Mucosa of gallbladder (tissue), 1 donor: ENCODE results near the gene DAB2IP. TPM values are rescaled to one million over a fixed set of nuclear protein-coding genes. Genes with fewer than 3 reads are reported as not detected.

Source experiments
- DNase-seq: peaks from one replicate; pipeline ENCODE4 v3.0.0-alpha.2; 2020; ENCODE audit warnings: low spot score
- total RNA-seq: library from RNA; stranded (reverse); gene quantifications from one replicate; pipeline ENCODE4 v1.2.1, GENCODE V29; 2021
- donor health status: DM: no; HTN: no; CAD: no.

Gene DAB2IP
- total RNA-seq, 1 donor from 2014 or later: 114 TPM

- no peak for DNase-seq
Observed at GRCh38 chr9:121774715-121775613, 123.5 kb downstream of the DAB2IP start.

DNA sequence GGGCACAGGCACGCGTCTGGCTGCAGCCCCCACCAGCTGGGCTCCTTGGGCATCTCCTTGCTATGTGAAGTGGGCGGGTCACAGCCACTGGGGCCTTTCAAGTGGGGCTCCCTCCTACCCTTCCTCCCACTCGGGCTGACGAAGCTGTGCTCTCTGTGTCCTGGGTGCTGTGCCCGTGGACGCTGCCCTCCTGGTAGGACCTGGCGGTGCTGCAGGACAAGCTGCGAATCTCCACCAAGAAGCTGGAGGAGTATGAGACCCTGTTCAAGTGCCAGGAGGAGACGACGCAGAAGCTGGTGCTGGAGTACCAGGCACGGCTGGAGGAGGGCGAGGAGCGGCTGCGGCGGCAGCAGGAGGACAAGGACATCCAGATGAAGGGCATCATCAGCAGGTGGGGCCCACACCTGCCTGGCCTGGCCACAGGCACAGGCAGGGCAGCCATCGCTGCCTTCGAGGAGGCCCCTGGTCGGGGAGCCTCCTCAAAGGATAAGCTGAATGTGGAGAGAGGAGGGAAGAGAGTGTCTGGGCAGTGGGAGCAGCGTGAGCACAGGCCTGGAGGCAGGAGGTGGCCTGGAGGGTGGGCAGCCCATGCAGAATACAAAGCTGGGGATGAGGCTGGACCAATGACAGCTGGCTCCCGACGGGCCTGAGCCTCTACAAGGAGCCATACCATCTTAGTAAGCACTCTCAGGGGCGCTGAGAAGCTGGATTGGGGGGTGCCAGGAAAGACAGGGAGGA is 124.7 kb downstream of the DAB2IP start:
- DNase-seq: no peak

DNA sequence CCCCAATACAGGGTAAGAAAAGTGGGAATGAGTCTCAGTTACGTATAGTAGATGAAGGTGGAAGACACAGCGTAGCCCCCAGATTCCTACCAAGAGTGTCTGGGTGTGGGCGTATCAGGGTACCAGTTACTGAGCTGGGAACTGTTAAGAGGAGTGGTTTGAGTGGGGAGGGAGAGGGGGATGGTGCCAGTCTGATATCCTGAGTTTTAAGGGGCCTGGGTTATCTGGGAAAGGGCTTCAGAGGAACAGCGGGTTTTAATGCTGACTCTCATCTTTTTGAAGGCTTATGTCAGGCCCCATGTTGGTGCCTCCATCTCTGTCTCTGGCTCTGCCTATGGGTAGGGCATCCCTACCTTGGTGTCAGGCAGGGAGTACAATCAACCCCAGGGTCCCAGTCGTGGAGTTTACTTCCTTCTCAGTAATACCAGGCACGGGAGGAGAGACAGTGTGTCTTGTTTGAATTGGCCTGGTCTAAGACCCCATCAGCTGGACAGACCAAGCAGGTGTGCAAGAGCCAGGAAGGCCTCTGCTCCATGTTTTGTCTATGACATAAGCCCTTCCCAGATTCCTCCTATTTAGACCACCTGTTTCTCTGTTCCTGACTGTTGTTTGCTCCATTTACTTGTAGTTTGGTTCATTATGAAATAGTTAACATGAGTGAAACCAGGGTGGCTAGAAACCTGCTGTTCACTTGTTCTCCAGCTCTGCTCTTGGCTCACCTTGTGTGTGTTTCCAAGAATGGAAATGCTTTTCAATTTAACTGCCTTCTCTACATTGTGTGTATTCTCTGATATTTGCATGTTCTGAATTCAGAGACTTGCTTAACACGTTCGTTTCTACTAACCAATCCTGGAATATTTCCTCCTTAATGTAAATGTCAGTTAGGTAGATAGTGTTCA is 125.6 kb downstream of the DAB2IP start:
- no peak for DNase-seq

- no peak for DNase-seq
Observed at GRCh38 chr9:121778252-121779225, 127.1 kb downstream of the DAB2IP start.

DNA sequence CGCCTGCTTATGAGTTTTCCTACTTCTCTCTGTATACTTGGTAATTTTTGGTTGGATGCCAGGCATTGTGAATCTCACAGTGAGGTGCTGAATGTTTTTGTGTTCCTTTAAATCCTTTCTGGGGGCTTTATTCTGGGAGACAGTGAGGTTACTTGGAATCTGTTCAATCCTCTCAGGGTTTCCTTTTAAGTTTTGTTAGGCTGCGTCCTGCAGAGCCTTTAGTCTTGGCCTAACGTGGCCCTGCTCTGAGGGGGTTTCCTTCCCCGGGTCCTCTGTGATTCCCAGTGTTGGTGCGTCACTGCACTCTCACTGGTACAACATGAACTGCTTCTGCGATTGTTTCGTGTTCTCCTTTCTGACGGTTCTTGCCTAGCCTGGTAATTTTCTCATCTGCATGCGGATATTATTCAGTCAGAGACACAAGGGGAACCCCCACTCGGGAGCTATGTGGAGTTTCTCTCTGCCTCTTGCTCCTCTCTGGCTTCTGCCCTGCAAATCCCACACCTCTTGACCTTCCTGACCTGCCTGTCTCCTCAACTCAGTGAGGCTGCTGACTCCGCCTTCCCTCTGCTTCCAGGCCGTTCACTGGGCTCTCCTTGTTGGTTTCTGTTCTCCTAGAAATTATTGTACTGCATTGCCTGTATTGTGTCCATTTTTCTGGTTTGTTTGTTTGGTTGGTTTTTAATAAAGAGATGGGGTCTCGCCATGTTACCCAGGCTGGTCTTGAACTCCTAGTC is 128.1 kb downstream of the DAB2IP start:
- no peak for DNase-seq

DNA sequence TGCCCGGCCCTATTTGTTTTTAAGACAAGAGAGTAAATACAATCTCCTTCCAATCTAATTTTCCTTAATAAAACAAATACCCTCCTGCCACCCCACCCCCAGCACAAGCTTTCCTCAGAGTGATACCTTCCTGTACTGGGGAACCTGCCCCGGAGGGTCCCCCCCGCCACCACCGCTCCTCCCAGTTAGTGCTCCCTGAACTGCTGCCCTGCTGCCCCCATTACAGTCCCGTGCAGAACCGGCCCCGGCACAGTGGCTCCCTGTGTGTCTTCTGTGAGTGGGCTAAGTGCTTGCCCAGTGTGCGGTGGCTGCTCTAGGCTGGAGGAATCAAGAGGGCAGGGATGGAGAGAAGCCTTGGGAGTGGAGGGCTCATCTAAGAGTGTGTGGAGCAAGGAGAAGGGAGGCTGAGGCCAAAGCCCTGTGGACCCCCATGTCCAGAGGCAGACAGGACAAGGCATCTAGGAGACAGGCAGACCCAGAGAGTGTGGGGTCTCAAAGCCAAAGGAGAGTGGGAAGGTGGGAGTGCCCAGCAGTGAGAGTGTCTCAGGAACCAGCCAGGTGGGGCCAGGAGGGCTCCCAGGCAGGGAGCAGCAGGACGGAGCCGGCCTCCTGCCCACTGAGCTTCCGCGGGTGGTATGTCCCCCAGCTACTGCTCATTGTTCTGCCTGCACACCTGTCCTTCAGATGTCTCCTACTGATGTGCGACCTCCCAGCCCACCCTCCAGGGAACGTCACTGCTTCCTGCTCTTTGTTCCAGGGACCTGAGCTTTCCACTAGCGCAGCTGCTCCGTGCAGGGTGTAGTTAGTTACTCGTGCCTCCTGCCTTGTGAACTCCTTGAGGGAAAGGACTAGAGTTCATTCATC is 129.0 kb downstream of the DAB2IP start:
- DNase-seq: no peak

DNA sequence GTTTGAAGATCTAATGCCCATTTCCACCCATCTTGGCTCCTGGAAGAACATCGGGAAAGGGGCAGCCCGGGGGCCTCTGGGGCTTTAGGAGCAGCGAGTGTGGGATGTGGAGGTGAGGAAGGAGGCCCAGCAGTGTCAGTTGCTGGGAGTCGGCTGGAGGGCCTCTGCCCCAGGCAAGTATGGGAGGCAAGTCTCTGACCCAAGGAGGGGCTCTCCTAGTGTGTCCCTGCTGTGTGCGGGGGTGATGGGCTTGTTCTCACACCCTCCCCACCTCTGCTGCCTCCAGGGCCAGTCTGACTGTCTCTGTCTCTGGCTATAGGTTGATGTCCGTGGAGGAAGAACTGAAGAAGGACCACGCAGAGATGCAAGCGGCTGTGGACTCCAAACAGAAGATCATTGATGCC is 129.7 kb downstream of the DAB2IP start:
- no peak for DNase-seq

DNA sequence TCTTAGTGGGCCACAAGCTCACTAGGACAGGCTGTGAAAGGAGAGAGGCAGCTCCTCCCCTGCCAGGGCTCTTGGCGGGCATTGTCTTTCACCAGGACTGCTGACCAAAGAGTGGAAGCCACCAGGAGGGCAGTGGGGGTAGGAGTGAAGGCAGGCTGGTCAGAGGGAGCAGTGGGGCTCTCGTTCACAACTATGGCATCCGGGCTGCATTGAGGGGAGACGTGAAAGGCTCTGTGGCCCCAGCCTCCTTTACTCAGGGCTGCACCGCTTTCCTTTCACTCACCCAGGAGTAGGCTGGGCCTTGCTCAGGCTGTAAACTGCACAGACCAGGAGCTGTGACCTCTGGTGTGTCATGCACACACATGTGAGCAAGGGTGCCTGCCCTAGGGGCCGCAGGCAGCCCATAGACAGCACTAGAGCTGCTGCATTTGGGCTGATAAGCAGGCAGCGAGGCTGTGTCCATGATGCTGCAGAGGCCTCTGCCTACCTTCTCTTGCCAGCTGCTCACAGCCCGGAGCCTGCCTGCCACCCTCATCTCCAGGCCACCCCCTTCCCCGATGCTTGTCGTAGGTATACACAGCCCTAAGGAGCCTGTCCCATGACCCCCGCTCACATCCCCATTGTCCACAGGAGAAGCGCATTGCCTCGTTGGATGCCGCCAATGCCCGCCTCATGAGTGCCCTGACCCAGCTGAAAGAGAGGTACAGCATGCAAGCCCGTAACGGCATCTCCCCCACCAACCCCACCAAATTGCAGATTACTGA is 130.4 kb downstream of the DAB2IP start:
- DNase-seq: no peak

GRCh38 chr9:121782514-121783110 is 131.2 kb downstream of the DAB2IP start:
- DNase-seq: no peak

DNA sequence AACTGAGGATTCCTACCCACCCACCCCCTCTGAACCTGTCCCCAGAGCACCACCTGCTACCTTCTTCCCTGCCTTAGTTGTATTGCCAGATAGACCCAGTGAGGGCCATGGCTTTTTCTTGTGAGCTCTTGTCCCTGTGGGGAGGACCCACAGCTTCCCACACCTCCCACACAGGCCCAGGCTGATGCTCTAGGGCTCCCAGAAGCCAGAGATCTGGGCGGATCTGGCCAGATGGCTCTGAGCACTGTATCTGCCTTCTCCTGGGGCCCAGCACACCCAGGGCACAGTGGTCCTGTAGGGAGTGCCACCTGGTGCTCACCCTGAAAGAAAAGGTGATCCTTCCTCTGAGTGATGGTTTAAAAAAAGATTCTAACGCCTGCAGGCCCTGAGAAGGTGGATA is 131.7 kb downstream of the DAB2IP start:
- DNase-seq: no peak

- no peak for DNase-seq
Observed at GRCh38 chr9:121783521-121784507, 132.4 kb downstream of the DAB2IP start.

DNA sequence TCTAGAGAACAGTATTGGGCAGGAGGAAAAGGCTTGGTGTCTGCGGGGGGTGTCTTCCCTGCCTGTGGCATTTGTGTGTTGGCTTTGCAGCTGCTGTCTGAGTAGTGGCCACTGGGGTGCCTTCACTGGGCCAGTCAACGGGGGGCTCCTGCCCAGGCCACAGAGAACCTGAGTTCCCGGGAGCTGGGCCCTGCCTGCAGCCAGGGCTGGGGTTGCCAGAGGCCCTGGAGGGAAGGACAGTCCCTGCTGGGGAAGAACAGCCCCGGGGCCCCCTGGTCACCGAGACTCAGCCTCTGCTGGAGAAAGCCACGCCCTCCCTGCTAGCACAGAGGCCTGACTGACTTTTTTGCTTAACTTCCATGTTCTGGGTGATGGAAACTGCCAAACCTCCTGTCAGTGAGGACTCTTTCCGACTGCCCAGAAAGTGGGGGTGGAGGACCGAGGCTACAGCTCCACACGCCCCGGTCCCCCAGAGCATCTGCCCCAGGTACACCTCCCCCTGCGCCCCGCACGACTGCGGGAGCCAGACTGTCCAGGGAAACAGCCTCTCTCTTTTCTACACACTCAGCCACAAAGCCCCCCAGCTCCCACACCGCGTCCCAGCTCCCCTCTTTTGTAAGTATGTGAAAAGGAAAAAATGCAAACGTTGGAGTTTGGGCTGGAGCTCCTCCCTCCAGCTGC is 133.4 kb downstream of the DAB2IP start:
- DNase-seq: no peak

GRCh38 chr9:121785673-121786542 is 134.5 kb downstream of the DAB2IP start:
- DNase-seq: no peak

DNA sequence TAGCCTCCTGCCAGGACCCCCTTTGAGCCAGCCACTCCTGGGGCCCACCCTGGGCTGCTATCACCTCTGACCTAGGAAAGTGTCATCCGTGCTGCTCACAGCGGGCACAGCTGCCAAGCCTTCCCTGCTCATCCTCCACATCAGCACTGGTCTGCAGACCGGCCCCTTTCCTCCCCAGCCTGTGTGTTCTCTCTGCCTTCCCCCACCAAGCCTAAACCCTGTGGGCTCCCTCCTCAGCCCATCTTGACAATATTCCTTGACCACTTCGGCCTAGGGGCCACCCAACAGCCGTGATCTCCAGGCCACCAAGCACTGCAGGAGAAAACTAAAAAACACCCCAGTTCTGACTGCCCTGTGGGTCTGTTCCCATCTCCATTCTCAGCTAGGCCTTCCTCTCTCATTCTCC is 135.1 kb downstream of the DAB2IP start:
- no peak for DNase-seq

- DNase-seq: no peak
Observed at GRCh38 chr9:121786998-121787422, 135.6 kb downstream of the DAB2IP start.
